HG03064 (cell line): ENCODE results near the gene GYG2.
"Not testable (repeated sequence)": the region's sequence is repeated elsewhere in the genome, so short reads cannot be mapped to it uniquely, and the experiment has no call there.

ENCODE experiments used
- ATAC-seq: cut with Tn5 transposase; IDR thresholded peaks from one replicate; pipeline ENCODE4 v1.9.1; 2021; ENCODE audit warnings: low read depth; ENCODE audit not compliant: unreplicated experiment

GYG2 gene

DNA sequence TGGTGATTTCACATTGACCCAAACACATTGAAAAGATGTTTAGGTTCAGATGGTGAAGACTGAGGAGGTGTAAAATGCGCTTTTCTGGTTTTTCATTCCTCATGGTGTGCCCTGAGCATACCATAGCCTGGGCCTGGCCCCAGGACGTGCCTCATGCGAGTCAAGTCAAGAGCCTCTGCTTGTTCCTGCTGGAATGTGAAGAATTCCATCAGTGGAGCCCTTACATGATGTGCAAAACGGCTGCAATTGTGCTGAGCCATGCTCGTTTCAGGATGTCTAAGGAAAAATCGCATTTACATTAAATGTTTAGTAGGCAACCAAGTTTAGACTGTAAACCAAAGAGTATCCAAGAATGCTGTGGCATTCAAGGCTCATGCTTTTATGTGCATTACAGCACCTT lies 34.9 kb downstream of the GYG2 start:
- ATAC-seq = no peak

DNA sequence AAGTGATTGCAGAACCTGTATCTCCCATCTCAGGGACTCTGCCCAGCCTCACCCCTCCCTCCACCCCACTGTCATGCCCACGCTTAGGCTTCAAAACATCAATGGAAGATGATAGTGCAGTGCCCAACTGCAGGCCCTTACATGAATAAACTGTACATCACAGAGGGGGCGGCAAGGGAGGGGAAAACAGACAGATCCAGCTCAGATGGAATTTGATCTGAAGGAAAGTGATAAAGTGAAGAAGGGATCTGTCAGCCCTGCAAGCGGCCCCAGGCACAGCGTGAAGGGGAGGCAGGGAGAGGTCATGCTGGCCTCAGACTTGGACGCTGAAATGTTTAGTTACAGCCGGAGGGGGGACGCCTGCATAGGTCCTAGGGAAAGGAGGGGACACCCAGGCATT lies 38.5 kb downstream of the GYG2 start:
- no peak for ATAC-seq

DNA sequence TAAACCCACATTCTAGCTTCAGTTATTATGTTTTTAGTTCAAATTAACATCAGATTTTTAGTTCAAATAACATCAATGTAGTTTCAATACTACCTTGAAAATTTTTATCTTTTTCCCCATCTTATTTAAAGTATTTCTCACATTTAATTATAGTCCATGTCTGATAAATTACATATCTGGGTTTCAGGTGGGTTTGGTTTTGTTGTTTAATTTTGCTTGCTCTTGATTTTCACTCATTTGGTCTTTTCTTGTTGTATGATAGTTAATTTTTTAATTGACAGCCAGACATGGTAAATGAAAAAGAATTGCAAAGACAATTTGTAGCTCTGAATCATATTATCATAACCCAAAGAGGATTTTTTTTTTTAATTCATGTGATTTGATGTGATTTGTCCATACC lies 41.9 kb downstream of the GYG2 start:
- ATAC-seq = no peak

- no peak for ATAC-seq
Measured at GRCh38 chrX:2871831-2872230, 43.1 kb downstream of the GYG2 start.

DNA sequence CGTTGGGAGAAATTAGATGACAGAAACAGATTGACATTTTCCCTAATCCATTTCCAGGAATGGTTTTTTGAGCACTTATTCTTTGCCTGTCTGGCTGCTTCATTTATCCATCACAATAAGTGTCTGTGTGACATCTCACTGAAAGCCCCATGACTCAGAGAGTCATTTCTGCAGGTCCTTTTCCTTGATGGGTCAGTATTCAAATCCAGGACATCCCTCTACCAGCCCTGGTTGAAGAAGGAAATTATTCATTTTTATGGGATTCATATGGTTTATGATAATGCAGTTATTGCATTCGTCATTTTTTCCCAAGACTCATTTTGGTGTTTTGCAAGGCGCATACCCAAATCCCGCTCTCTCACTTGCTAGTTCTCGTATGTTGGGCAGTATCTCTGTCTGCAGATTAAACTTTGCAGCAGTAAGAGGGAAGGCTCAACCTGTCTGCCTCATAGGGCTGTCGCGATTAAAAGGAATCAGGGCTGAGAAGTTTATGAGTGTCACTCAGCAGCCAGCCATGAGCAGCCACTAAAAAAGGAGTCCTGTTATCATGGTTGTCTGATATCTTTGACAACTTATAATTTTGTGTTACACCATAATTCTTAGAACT lies 44.0 kb downstream of the GYG2 start:
- ATAC-seq = no peak

DNA sequence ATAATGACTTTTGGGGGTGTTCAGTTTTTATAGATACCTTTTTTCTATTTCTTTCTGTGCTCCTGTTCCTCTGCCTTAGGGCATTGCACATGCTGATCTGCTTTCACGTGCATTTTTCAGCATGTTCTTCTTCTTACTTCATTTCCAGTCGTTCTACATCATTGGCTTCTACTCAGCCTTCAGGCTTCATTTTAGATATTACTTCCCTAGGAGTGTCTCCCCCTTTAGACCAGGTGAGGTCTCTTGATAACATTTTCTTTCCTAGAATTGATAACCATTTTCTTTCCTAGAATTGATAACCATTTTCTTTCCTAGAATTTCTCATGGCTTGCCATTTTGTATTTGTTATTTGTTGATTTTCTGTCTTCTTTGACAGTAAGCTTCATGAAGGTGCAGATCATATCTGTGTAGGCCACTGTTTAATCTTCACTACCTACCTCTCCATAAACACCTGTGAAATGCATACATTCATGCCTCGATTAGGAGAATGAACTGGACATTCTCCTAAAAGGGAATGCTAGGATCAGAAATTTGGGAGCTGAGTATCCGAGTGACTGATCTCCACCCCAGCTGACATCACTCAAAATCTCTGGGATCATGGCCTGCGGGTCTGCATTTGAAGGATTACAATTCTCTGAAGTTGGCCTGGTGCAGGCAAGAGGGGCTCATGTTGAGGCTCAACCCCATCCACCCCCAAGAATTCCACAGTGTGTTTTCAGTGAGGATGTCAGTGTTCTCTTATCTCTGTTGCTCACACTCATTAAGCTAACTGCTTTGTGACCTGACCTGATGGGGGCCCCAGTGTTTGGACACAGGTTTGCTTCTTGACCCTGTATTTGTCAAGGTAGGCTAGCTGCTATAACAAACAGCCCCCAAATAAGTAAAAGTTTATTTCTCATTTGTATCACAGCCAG lies 45.7 kb downstream of the GYG2 start:
- no peak for ATAC-seq

DNA sequence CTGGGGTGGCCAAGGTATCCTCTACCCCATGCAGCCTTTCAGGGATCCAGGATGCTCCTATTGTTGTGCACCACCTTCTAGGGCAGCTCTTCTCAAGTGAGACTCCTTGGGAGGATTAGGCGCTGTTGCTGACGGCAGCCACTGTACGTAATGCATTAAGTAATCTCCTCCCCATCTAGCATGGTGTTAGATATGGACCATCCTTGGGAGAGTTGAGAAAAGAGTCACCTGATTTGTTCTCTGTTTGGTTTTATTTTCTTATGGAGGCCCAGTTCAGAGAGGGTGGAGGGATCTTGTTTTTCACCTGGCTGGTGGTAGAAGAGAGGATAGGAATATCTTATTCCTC lies 46.4 kb downstream of the GYG2 start:
- ATAC-seq = no peak

DNA sequence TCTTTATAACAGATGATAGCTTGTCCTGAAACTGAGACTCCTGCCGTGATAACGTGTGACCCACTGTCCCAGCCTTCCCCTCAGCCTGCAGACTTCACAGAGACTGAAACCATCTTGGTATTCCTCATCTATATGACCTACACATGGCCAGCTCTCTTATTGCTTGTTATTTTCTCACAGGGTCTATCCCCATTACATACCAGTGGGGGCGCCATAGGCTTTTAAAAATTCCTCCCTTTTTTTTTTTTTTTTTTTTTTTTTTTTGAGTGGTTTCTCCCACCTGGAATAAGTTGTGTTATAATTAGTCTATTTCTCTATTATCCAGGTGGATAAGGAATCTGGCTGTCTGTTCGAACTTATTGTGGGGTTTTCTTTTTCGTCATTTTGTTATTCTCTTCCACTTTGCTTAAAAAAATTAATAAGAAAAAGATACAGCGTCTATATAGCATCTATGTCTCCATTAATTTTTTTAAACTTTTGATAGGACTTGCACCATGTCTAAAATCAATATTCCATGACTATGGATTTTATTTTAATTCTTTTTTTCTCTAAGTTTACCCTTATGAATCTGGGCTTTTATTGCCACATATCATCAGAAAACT lies 47.2 kb downstream of the GYG2 start:
- ATAC-seq = no peak

DNA sequence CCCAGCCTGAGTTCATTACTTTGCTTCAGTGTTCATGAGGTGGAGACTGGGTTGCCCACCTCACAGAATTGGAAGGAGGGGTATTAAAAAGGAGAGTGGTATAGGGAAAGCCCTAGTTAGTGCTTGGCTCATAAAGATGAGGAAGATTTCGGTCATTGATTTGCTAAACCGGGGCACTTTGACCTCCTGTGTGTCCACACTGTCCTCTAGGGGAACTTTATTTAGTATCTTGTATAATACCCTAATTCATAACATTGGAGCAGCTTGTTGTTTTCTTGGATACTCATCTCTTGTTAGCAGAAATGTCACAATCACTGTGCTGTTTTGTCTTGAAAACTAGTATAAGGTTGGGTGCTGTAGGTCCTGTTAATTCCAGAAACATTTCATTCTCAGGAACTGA lies 49.8 kb downstream of the GYG2 start:
- no peak for ATAC-seq

DNA sequence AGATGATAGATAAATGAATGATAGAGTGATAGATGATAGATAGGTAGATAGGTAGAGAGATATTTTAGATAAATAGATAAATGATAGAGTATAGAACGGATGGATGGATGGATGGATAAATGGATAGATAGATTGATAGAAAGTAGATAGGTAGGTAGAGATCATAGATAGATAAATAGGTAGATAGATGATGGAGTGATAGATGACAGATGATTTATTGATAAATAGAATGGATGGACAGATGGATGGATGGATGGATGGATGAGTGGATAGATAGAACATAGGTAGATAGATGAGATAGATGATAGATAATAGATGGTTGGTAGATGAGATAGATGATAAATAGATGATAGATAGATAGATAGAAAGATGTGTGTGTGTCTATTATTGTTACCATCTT lies 50.9 kb downstream of the GYG2 start:
- ATAC-seq = no peak

DNA sequence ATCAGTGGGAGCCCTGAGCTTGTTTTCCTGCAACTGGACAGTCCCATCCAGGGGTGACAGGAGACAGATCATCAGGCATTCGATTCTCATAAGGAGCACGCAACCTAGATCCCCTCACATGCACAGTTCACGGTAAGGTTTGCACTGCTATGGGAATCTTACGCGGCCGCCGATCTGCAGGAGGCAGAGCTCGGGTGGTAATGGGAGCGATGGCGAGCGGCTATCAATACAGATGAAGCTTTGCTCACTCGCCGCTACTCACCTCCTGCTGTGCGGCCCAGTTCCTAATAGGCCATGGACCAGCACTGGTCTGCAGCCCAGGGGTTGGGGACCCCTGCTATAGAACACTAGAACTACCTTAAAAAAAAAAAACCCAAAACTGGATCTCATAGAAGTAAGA lies 55.0 kb downstream of the GYG2 start:
- ATAC-seq = no peak

GRCh38 chrX:2888309-2888708 lies 59.6 kb downstream of the GYG2 start:
- ATAC-seq = no peak

DNA sequence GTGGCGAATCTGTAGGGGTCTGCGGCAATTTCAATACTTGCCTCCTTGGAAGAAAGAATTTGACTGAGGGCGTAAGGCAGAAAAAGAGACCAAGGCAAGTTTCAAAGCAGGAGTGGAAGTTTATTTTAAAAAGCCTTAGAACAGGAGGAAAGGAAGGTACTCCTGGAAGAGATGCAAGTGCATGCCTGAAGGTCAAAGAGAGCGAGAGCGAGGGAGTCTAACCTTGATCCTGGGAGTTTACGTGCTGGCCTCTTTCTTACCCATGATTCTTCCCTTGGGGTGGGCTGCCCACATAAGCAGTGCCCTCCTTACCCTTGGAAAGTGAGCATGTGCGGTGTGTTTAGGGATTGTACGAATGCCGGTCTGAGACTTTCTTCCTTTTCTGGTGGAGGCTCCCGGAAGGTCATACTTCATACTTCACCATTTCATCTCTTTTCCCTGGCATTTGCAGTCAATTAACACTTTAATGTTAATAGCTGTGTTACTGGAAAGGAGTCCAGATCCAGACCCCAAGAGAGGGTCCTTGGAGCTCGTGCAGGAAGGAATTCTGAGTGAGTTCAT lies 60.4 kb downstream of the GYG2 start:
- ATAC-seq = no peak

- ATAC-seq = not testable (repeated sequence)
Measured at GRCh38 chrX:2889706-2890490, 61.2 kb downstream of the GYG2 start.

GRCh38 chrX:2890536-2891460 lies 62.1 kb downstream of the GYG2 start:
- ATAC-seq = not testable (repeated sequence)

GRCh38 chrX:2892816-2893215 lies 64.1 kb downstream of the GYG2 start:
- ATAC-seq = no peak

DNA sequence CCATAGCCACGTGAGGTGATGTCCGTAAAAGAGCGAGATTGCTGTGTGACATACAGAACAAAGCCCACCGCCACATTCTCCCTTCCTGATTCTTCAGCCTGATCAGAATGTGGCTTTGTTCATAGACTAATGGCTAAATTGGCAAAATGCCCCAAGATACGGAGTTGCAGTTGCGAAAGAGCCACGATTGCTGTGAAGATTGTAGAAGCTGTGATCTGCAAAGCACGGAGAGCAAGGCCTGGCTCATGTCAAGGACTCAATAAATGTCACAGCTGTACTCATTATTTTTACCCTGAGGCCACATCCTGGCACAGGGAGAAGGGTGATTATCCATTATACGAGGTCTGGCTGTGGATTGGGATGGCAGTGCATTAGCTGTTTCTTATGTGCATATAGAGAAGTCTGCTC lies 66.2 kb downstream of the GYG2 start:
- no peak for ATAC-seq

- no peak for ATAC-seq
Measured at GRCh38 chrX:2897311-2897689, 68.6 kb downstream of the GYG2 start.

DNA sequence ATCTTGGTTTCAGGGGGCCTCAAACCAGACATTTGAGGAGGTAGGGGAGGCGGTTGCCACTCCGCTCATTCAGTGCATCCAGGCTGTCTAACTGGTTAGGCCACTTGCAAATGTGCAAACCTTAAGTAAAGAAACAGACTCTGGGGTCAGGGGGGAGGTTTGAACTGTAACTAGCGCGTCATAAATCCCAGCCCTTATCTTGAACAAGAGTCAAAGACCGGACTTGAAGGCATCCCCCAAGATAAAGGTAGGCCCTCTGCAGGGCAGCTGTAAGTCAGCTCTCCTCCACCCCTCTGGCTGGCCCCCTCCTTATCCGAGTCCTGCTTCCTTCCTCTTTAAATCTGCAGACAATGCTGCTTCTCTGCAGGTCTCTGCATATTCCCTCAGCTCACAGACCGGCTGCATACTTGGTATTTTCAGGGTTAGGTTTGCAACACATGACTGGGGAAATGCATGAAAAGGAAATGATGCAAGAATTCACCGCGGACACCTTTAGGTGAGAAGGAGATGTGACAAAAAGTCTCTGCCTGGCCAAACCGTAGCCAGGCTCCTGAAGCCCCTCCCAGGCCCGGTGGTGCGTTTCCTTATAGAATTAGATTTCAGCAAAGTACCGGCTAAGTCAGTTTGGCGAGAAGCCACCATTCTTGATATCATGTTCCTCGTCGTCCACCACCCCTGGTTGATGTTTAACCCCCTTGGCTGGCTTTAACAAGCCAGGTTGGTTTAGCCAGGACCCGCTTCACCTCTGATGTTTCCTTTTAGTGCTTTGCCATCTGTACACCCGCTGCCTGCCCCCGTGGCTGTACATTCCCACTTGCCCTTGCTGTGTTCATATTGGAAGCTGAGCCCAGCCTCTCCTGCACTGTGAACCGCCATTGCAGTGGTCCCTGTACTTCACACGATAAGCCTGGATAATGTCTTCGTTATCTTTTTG lies 69.2 kb downstream of the GYG2 start:
- not testable (repeated sequence) for ATAC-seq
